HL-60 (cell line): ENCODE results near the gene SPEM1.

ENCODE experiments used
- DNase-seq, 2 experiments: peaks; one replicate each; pipeline ENCODE4 v3.0.0-alpha.2; 2010 to 2020; ENCODE audit warnings: low read depth in 1 of 2, low spot score in 1 of 2
- H3K27ac ChIP-seq: fragments of 250-450 bp; sonication (Bioruptor Pico); replicated peaks from 2 replicates; pipeline ENCODE4 v1.5.1; 2020; ENCODE audit warnings: mild to moderate bottlenecking, moderate library complexity
- H3K27me3 ChIP-seq: fragments of 250-450 bp; sonication (Bioruptor Pico); 2 replicates; pipeline ENCODE4 v1.5.1; 2021; ENCODE audit warnings: mild to moderate bottlenecking, moderate library complexity; ENCODE audit not compliant: insufficient read depth, poor library complexity, severe bottlenecking
- H3K4me3 ChIP-seq: replicated peaks from 2 replicates; pipeline ENCODE4 v1.5.1; 2011; ENCODE audit warnings: mild to moderate bottlenecking, control low read depth, low read length; ENCODE audit not compliant: insufficient read depth
- CTCF ChIP-seq: IDR thresholded peaks from one replicate; pipeline ENCODE4 v1.5.1; 2011; ENCODE audit warnings: low read length, control low read depth, inconsistent platforms; ENCODE audit not compliant: insufficient read depth
- GABPA ChIP-seq: IDR thresholded peaks from 2 replicates; pipeline ENCODE4 v1.6.1; 2012; ENCODE audit warnings: low read depth
- POLR2AphosphoS5 ChIP-seq: IDR thresholded peaks from 2 replicates; pipeline ENCODE4 v1.6.1; 2012; ENCODE audit warnings: low read depth
- REST ChIP-seq: IDR thresholded peaks from 2 replicates; pipeline ENCODE4 v1.6.1; 2012; ENCODE audit warnings: low read depth; ENCODE audit not compliant: insufficient replicate concordance
- SPI1 ChIP-seq: IDR thresholded peaks from 2 replicates; pipeline ENCODE4 v1.6.1; 2012; ENCODE audit warnings: low read depth, mild to moderate bottlenecking, borderline replicate concordance

SPEM1 gene

GRCh38 chr17:7425316-7425715 is 5.2 kb downstream of the SPEM1 start, which contains the start of gene SPEM2:
Gene SPEM2, plus strand, starts transcription at chr17:7425616. Its CDS starts 73 bp downstream, at chr17:7425689.
- Histone ChIP-seq H3K27ac (no peak within 1 kb of the TSS), H3K4me3 (no peak within 1 kb of the TSS), H3K27me3 (no peaks in the 10 kb centered on the region)
- no peak for DNase-seq
- no peak for TF ChIP-seq SPI1
- no peak for TF ChIP-seq POLR2AphosphoS5
- no peak for TF ChIP-seq GABPA
- no peak for TF ChIP-seq CTCF
- TF ChIP-seq REST = no peak

GRCh38 chr17:7425756-7426155 is 5.6 kb downstream of the SPEM1 start:
- DNase-seq = no peak
- no peak overlapping the region for H3K27ac ChIP-seq
- TF ChIP-seq POLR2AphosphoS5 (no peak), CTCF (no peak), GABPA (no peak), REST (no peak), SPI1 (no peak)
- H3K4me3 ChIP-seq = no peak overlapping the region
- no peaks in the 10 kb centered on the region for H3K27me3 ChIP-seq

GRCh38 chr17:7426203-7426863 is 6.2 kb downstream of the SPEM1 start:
- no peak for TF ChIP-seq POLR2AphosphoS5
- TF ChIP-seq GABPA = no peak
- no peak for TF ChIP-seq SPI1
- TF ChIP-seq REST = no peak
- no peak for TF ChIP-seq CTCF
- H3K27me3 ChIP-seq = no peaks in the 10 kb centered on the region
- no peak for DNase-seq
- no peak overlapping the region for H3K4me3 ChIP-seq
- no peak overlapping the region for H3K27ac ChIP-seq
